GM18873 (cell line): ENCODE data around the gene SLC10A6.
"Not testable (repeated sequence)": the region's sequence is repeated elsewhere in the genome, so short reads cannot be mapped to it uniquely, and the experiment has no call there.

Source experiments
- ATAC-seq: cut with Tn5 transposase; IDR thresholded peaks from one replicate; pipeline ENCODE4 v1.9.1; 2021; ENCODE audit warnings: mild to moderate bottlenecking, moderate library complexity, moderate number of reproducible peaks; ENCODE audit not compliant: unreplicated experiment, low FRiP score

The SLC10A6 gene, protein sequence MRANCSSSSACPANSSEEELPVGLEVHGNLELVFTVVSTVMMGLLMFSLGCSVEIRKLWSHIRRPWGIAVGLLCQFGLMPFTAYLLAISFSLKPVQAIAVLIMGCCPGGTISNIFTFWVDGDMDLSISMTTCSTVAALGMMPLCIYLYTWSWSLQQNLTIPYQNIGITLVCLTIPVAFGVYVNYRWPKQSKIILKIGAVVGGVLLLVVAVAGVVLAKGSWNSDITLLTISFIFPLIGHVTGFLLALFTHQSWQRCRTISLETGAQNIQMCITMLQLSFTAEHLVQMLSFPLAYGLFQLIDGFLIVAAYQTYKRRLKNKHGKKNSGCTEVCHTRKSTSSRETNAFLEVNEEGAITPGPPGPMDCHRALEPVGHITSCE

DNA sequence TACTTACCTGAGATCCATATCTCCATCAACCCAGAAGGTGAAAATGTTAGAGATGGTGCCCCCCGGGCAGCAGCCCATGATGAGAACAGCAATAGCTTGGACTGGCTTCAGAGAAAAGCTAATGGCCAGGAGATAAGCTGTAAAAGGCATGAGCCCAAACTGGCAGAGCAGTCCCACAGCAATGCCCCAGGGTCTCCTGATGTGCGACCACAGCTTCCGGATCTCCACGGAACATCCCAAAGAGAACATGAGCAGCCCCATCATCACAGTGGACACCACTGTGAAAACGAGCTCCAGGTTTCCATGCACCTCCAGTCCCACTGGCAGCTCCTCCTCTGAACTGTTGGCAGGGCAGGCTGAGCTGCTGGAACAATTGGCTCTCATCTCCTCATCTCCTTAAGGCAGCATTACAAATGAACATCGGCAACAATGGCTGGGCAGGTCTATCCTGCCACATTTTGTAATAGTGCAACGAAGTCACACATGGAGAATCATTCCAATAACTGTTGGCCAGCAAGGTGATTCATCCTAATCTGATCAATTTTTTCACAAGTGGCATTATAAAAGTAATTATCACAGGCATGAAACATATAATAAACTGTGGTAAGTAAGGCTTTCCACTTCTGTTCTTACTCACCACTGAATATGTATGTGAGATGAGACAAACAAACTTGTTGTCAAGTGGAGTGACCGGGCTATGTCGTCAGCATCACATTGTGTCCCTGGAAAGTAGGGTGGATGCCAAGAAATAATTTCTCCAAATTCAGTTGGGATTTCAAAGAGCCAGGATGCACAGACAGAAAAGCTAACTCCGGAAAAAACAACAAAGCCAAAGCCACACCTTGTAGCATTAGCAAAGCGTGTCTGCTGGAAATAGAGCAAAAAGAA is at the start of gene SLC10A6:
SLC10A6 (minus strand) TSS at position 653 of the 888 bp plus-strand sequence; CDS start at position 384, 269 bp downstream.
- ATAC-seq, result no peak

DNA sequence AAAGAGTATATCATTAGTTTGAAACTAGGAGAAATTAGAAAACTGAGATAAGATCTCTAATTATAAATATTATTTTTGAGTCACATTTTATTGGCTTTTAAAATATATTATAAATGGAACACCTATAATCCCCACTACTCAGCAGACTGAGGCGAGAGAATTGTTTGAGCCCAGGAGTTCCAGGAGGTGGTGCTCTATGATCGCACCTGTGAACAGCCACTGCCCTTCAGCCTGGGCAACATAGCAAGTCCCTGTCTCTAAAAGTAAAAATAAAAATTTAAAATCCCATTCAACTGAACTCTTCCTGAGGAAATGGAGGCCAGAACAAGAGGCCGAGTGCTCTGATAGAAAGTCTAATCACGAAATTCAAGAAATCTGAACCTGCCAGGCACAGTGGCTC is 49.4 kb upstream of the SLC10A6 start:
- no peak for ATAC-seq

DNA sequence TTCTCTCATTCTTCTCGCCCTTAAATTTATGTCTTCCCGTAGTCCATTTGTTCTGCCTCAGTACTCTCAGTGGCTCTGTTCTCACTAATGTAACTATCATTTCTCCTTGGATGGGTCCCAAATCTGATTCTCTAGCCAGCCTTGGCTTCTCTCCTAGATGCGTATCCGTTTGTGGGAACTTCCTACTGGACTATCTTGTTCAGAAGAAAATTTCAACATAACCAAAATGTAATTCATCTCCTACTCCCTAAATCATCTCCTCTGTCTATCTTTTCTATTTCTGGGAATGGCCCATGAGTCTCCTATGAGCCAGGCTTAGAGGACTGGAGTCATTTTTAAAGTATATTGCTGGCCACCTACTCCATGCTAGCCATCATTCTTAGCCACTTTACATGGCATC is 47.4 kb upstream of the SLC10A6 start:
- no peak for ATAC-seq

DNA sequence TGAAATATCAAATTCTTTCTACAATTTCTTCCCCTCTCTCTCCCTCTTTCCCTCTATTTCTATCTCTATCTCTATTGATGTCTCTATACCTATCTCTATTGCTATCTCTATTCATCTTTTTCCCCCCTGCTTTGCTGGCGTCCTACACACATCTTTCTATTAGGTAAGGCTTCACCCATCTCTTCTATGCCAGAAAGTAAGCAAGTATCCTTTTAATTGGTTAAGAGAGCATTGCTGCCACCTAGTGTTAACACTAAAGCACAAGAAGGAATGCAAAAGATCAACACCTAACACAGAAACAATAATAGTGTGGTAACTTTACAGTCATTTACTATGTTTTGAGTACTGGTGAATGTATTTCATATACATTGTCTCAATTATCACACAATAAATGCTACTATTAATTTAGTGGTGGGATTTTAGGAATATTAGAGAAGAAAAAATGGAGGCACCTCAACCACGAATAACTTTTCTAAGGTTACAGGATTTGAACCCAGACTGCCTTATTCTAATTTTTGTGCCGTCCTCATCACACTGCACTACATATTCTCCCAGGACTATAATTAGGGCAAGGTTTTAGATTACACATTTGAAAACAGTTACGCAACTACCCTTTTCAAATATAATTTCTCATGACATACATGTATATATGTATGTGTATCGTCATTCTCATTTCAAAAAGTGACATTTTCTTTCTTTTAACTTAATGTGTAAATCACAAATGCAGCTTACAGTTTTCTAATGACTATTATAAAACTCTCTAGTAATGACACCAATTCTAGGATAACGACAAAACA is 46.7 kb upstream of the SLC10A6 start:
- peak; percentile 56 for ATAC-seq

DNA sequence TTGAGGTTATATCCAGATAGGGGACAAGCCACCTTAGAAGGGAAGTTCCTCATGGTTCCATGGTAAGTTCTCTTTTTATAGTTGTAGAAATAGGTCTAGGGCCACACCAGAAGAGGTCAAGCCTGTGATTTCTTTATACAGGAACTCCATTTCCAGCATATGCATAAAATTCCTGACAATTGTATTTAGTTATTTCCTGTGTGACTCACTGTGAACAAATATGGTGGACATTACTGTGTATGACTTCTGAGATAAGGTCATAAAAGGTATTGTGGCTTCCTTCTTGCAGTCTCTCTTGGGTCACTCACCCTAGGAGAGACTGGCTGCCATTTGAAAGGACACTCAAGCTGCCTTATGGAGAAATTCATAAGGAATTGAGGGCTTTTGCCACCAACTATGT is 45.3 kb upstream of the SLC10A6 start:
- ATAC-seq, result no peak

DNA sequence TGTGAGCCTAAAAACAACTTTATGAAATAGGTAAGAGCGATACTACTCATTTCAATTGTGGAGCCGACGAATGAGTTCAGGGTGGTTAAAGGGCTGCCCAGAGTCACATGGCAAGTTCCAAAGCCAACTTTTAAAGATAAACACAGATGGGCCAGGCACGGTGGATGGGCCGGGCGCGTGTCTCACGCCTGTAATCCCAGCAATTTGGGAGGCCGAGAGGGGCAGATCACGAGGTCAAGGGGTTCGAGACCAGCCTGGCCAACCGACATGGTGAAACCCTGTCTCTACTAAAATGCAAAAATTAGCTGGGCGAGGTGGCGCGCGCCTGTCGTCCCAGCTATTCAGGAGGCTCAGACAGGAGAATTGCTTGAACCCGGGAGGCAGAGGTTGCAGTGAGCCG is 44.0 kb upstream of the SLC10A6 start:
- ATAC-seq, result no peak

DNA sequence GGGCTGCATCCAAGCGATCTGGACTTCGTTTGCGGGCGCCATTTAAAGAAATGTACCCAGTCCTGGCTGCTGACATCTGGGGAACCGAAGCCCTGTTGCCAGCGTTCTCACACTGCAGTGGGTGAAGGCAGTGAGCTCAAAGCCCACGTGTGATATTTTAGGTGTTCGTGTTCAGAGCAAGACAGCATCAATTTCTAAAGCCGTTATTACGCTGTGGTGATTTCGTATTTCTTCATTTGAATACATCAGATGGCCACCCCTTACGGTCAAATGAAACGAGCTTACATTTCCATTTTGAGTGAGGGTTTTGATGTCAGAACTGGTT is 43.4 kb upstream of the SLC10A6 start:
- ATAC-seq, result no peak

DNA sequence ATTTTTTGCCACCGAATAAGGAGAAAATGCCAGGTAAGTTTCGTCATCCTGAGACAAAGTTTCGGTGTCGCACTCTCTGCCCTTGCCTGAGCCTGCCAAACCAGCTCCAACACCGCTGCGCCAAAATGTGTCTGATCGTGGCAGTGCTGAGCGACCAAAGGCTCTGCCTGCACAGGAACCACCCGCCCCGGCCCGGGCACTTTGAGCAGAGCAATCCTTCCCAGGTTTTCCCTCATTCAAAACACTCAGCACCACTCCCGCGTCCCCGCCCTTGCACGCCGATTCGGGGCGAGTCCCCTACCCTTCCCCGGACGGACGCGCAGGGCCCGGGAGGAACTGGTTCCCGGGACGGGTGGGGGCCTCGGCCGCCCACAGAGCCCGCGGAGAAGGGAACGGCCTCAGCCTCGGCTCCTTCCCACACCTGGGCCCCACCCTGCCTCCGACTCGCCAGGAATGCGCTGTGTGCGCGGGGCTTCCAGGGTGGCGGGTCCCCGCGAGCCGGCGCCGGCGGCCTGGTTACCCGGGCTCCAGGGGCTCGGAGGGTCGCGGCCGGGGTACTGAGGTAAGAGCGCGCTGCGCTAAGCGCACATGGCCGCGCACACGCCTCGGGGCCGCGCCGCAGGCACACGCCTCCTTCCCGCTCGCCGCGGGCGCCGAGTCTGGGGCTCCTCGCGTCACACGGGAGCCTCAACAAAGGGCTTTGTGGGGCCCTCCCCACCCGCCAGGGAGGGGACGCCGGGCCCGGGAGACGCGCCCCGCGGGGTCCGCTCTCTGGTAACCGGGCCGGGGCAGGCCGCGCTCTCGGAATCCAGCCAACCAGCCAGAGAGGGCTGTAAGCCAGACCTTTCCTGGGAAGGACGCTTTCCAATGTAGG is 42.8 kb upstream of the SLC10A6 start, which contains the start of gene C4orf36:
C4orf36 (minus strand) TSS at position 661 of the 874 bp plus-strand sequence. CDS start 902 bp downstream, outside the sequence.
- ATAC-seq, result no peak

DNA sequence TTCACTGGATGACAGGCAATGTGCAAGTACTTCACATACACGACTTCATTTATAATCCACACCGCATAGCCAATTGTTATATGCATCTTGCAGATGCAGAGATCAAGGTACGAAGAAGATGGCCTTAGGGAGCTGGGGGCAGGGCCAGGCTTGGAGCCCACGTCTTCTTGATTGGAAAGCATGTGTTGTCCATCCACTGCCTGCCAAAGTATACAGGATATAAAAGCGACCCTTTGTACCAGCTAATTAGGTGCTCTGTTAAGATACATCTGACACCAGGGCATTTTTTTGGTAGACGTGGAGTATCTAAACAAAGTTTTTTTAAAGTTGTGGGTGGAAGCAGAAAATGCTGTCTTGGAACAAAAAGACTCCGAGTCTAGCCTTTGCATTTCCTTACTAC is 41.6 kb upstream of the SLC10A6 start:
- no peak for ATAC-seq

DNA sequence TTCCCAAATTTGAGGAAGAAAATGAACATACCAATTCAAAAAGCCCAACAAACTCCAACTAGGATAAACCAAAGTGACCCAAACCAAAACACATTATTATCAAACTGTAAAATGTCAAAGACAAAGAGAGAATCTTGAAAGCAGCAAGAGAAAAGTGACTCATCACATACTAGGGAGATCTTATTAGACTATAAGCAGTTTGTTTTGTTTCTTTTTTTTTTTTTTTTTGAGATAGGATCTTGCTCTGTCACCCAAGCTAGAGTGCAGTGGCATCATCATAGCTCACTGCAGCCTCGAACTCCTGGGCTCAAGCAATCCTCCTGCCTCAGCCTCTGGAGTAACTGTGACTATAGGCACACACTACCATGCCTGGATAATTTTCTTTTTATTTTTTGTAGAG is 30.5 kb upstream of the SLC10A6 start:
- no peak for ATAC-seq

DNA sequence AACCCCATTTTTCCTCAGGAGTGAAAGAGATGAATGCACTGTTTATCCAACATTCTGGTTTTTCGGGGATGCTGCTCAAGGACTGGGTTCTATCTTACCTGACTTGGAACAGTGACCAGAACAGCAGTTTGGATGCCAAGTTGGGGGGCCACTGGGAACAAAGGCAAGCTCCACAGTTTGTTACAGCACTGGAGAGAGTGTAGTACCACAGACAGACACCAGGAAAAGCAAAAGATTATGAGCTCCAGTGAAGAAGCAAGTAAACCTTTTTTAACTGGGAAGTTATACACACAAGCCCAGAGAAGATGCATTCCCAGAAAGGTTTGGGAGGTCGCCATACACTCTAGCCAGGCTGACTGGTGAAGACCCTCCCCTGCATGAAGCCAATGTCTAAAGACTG is 29.5 kb upstream of the SLC10A6 start:
- ATAC-seq, result no peak

DNA sequence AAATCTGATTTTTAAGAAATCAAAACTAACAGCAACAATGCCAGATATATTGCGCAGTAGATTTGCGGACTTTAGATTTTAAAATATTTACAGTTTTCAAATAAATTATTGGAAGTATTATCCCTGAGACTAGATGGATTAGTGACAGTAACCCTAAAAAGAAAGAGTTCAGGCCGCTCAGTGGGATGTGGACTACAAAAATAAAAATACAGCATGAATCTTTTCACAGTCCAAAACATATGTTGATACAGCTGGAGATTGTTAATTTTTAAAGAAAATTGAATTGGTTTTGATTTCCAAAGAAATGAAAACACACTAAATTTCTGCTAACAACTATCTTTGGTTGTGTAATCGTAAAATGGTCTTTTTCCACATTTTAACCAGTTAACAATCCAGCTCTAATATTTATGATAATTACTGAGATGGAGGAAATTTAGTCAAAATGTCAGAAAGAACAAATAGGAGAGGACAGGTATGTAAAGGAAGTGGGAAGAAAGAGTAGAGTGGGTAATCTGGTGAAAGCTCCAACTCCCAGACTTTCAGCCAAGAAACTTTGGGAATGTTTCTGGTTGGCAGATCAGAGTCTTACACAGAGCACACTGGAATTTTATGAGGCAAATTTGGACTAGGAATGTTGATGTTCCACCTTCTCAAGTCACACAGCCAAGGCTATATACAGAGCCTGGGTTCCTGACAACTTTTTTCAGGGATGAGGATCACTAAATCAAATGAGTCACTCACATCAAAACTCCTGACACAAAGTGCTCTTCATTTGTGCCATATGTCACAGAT is 27.9 kb upstream of the SLC10A6 start:
- ATAC-seq, result no peak

DNA sequence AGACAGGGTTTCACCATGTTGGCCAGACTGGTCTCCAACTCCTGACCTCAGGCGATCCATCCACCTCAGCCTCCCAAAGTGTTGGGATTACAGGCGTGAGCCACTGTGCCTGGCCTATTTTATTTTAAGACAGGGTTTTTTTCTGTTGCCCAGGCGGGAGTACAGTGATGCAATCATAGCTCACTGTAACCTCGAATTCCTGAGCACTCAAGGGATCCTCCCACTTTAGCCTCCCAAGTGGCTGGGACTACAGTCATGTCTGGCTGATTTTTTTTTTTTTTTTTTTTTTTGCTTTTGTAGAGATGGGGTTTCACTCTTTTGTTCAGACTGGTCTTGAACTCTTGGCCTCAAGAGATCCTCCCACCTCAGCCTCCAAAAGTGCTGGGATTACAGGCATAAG is 26.3 kb upstream of the SLC10A6 start:
- ATAC-seq, result not testable (repeated sequence)

DNA sequence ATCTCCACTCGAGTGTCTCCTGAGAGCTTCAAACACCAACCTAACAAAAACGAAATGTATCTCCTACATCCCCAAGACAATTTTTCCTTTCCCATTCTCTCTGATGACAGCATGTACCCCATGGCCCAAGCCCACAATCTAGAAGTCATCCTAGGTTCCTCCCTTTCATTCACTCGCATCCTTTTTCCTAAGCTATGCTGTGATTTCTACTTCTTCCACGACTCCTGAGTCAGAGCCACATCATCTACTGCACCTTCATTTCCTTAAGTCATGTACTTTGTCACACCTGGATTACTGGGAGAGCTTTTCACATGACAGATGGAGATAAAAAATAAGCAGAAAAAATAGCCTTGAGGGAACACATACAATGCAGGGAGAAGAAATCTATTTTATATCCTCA is 23.0 kb upstream of the SLC10A6 start:
- no peak for ATAC-seq

DNA sequence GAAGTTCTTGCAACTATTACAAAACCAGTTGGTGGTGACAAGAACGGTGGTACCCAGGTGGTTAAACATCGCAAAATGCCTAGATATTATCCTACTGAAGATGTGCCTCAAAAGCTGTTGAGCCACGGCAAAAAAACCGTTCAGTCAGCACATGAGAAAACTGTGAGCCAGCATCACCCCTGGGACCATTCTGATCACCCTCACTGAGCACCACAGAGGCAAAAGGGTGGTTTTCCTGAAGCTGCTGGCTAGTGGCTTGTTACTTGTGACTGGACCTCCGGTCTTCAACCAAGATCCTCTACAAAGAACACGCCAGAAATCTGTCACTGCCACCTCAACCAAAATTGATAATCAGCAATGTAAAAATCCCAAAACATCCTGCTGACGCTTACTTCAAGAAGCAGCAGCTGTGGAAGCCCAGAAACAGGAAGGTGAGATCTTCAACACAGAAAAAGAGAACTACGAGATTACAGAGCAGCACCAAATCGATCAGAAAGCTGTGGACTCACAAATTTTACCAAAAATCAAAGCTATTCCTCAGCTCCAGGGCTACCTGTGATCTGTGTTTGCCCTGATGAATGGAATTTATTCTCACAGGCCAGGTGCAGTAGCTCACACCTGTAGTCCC is 21.4 kb upstream of the SLC10A6 start:
- ATAC-seq, result no peak

DNA sequence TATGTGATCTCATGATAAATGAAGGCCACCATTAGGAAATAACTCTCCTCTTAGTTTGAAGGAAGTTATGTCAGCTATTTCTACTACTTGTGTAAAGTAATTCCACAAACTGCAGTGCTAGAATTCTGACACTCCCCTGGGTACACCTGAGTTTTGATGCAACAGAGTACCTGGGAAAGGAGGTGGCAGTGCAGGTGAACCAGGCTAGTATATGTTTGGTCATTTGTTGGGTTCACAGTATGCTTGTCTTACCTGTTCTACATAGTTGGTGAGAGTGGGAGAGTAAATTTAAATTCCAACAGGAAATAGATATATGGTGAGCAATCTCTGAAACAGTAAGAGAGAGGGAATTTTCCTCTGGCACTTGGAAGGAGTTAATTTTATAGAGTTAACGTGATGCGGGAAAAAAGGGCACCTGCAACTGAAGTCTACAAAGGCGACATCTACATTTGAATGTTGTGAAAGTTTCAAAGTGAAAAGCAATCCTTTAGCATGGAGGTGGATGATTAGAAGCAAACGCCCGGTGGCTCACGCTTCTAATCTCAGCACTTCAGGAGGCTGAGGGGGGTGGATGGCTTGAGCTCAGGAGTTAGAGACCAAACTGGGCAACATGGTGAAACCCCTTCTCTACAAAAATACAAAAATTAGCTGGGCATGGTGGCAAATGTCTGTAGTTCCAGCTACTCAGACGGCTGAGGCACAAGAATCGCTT is 8.3 kb upstream of the SLC10A6 start:
- no peak for ATAC-seq

DNA sequence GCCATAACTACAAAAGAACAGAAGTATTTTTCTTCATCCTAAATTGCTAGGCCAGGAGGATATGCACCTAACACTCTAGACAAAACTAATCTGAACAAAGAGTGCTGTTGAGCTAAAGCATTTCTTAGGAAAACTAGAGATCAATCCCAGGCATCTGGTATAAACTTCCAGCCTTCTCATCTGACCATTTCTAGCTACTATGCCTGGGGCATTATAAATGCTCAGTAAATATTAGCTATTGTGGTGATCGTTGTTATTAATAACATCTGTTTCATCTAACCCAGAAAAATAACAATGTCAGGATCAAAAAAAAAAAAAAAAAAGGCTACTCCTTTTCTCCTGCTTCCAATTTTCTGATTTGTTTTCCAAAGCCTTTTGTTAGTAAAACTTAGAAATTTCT is 7.7 kb upstream of the SLC10A6 start:
- ATAC-seq, result no peak

DNA sequence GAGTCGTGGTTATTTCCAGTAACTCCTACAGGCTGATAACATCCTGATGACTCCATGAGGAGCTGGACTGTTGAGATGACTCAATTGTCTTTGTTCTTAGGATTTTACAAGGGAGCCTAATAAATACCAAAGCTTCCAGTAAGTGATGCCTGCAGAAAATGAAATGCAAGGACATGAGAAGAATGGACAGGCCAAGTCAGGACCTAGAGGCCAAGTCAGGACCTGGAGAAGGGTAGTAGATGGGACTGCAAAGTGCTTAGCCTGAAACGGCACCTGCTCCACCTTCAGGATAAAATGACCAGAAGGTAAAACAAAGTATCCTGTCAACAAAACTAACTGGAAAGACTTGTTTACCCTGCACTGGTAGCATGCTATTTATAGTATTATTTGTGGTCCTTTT is 6.4 kb upstream of the SLC10A6 start:
- no peak for ATAC-seq
